HEK293 (cell line): Measurements from ENCODE around the gene RASSF5.
A peak's percentile ranks its signal among the peaks of the same experiment; 100 is the strongest.

Source experiments
- HOXA7 ChIP-seq: sonication (generic); formaldehyde crosslinking; IDR thresholded peaks from 2 replicates; pipeline ENCODE4 v1.8.1; 2022; ENCODE audit warnings: missing genetic modification reagents, borderline replicate concordance
- KLF10 ChIP-seq: fragments of 450-650 bp; IDR thresholded peaks from 2 replicates; pipeline ENCODE4 v1.5.1; 2018; ENCODE audit warnings: missing biosample characterization, mild to moderate bottlenecking, missing genetic modification characterization
- OSR2 ChIP-seq: fragments of 450-650 bp; formaldehyde crosslinking; IDR thresholded peaks from 2 replicates; pipeline ENCODE4 v1.5.1; 2016; ENCODE audit warnings: missing biosample characterization, missing genetic modification characterization
- SCRT2 ChIP-seq: fragments of 450-650 bp; formaldehyde crosslinking; IDR thresholded peaks from 2 replicates; pipeline ENCODE4 v1.5.1; 2016; ENCODE audit warnings: missing biosample characterization, missing genetic modification characterization
- TSHZ1 ChIP-seq: fragments of 450-650 bp; formaldehyde crosslinking; IDR thresholded peaks from 2 replicates; pipeline ENCODE4 v1.5.1; 2016; ENCODE audit warnings: missing biosample characterization, missing genetic modification characterization, borderline replicate concordance
- YY1 ChIP-seq: fragments of 450-650 bp; formaldehyde crosslinking; IDR thresholded peaks from 2 replicates; pipeline ENCODE4 v1.5.1; 2018; ENCODE audit warnings: missing biosample characterization, missing genetic modification characterization
- ZBTB48 ChIP-seq: fragments of 450-650 bp; formaldehyde crosslinking; IDR thresholded peaks from 2 replicates; pipeline ENCODE4 v1.5.1; 2016; ENCODE audit warnings: missing biosample characterization, missing genetic modification characterization
- ZNF174 ChIP-seq: fragments of 450-650 bp; formaldehyde crosslinking; IDR thresholded peaks from 2 replicates; pipeline ENCODE4 v1.5.0; 2017; ENCODE audit warnings: missing biosample characterization, mild to moderate bottlenecking, missing genetic modification characterization
- ZNF214 ChIP-seq: fragments of 450-650 bp; formaldehyde crosslinking; IDR thresholded peaks from 2 replicates; pipeline ENCODE4 v1.5.1; 2017; ENCODE audit warnings: missing biosample characterization, mild to moderate bottlenecking, missing genetic modification characterization, borderline replicate concordance
- ZNF223 ChIP-seq: fragments of 450-650 bp; formaldehyde crosslinking; IDR thresholded peaks from 2 replicates; pipeline ENCODE4 v1.5.1; 2016; ENCODE audit warnings: missing biosample characterization, missing genetic modification characterization
- ZNF23 ChIP-seq: fragments of 450-650 bp; formaldehyde crosslinking; IDR thresholded peaks from 2 replicates; pipeline ENCODE4 v1.5.1; 2016; ENCODE audit warnings: missing biosample characterization, missing genetic modification characterization, borderline replicate concordance
- ZNF292 ChIP-seq: fragments of 450-650 bp; formaldehyde crosslinking; IDR thresholded peaks from 2 replicates; pipeline ENCODE4 v1.5.1; 2016; ENCODE audit warnings: low read depth, missing biosample characterization, missing genetic modification characterization, borderline replicate concordance
- ZNF335 ChIP-seq: fragments of 450-650 bp; formaldehyde crosslinking; conservative IDR thresholded peaks from 2 replicates; pipeline ENCODE4 v1.5.1; 2016; ENCODE audit warnings: missing biosample characterization, missing genetic modification characterization
- ZNF341 ChIP-seq: fragments of 450-650 bp; formaldehyde crosslinking; IDR thresholded peaks from 2 replicates; pipeline ENCODE4; 2016; ENCODE audit warnings: low read depth, missing biosample characterization, missing genetic modification characterization
- ZNF416 ChIP-seq: fragments of 450-650 bp; formaldehyde crosslinking; IDR thresholded peaks from 2 replicates; pipeline ENCODE4 v1.5.1; 2016; ENCODE audit warnings: missing biosample characterization, missing genetic modification characterization
- ZNF513 ChIP-seq: fragments of 450-650 bp; IDR thresholded peaks from 2 replicates; pipeline ENCODE4 v1.5.1; 2018; ENCODE audit warnings: missing biosample characterization, missing genetic modification characterization
- ZNF560 ChIP-seq: fragments of 450-650 bp; formaldehyde crosslinking; IDR thresholded peaks from 2 replicates; pipeline ENCODE4 v1.5.1; 2017; ENCODE audit warnings: missing biosample characterization, missing genetic modification characterization, borderline replicate concordance
- ZNF561 ChIP-seq: fragments of 450-650 bp; IDR thresholded peaks from 2 replicates; pipeline ENCODE4 v1.5.1; 2018; ENCODE audit warnings: missing biosample characterization, missing genetic modification characterization, borderline replicate concordance
- ZNF624 ChIP-seq: fragments of 450-650 bp; formaldehyde crosslinking; IDR thresholded peaks from 2 replicates; pipeline ENCODE4 v1.5.1; 2017; ENCODE audit warnings: missing biosample characterization, missing genetic modification characterization
- ZNF660 ChIP-seq: fragments of 450-650 bp; IDR thresholded peaks from 2 replicates; pipeline ENCODE4 v1.5.1; 2018; ENCODE audit warnings: missing biosample characterization, mild to moderate bottlenecking, missing genetic modification characterization
- ZNF677 ChIP-seq: fragments of 450-650 bp; IDR thresholded peaks from 2 replicates; pipeline ENCODE4 v1.5.0; 2018; ENCODE audit warnings: missing biosample characterization, mild to moderate bottlenecking, missing genetic modification characterization, moderate library complexity
- ZNF747 ChIP-seq: fragments of 450-650 bp; formaldehyde crosslinking; IDR thresholded peaks from 2 replicates; pipeline ENCODE4 v1.5.1; 2016; ENCODE audit warnings: missing biosample characterization, missing genetic modification characterization
- ZSCAN18 ChIP-seq: fragments of 450-650 bp; formaldehyde crosslinking; IDR thresholded peaks from 2 replicates; pipeline ENCODE4 v1.5.1; 2016; ENCODE audit warnings: missing biosample characterization, missing genetic modification characterization
- ZSCAN4 ChIP-seq: fragments of 450-650 bp; formaldehyde crosslinking; IDR thresholded peaks from 2 replicates; pipeline ENCODE4 v1.5.1; 2017; ENCODE audit warnings: missing biosample characterization, missing genetic modification characterization
- TF ChIP-seq, protein P1 (sequence below): fragments of 450-650 bp; formaldehyde crosslinking; IDR thresholded peaks from 2 replicates; pipeline ENCODE4 v1.5.1; 2016; ENCODE audit warnings: missing biosample characterization, missing genetic modification characterization
- TF ChIP-seq, protein P2 (sequence below): fragments of 450-650 bp; formaldehyde crosslinking; IDR thresholded peaks from 2 replicates; pipeline ENCODE4 v1.5.1; 2016; ENCODE audit warnings: missing biosample characterization, missing genetic modification characterization

Gene RASSF5

GRCh38 chr1:206634365-206635079 lies 127.2 kb downstream of the RASSF5 start (continued):
- TF ChIP-seq KLF10 (tag by site-specific recombination) (0 out of 2 replicates have a peak, but pooled peaks have one; percentile 32), ZNF341 (no peak), ZNF23 (tag by site-specific recombination) (no peak), YY1 (tag by site-specific recombination) (no peak), ZNF292 (tag by site-specific recombination) (no peak), ZNF335 (peak; percentile 68), ZSCAN18 (no peak), ZNF660 (tag by site-specific recombination) (peak; percentile 42; the same call in 1 of the 2 replicates), ZNF174 (tag by site-specific recombination) (no peak), SCRT2 (tag by site-specific recombination) (no peak), ZNF561 (tag by site-specific recombination) (0 out of 2 replicates have a peak, but pooled peaks have one; percentile 19), ZNF624 (tag by site-specific recombination) (no peak), ZNF214 (tag by site-specific recombination) (no peak), ZNF747 (tag by site-specific recombination) (no peak), ZNF560 (no peak), TSHZ1 (tag by site-specific recombination) (no peak), ZNF677 (tag by site-specific recombination) (no peak), ZNF513 (no peak), ZNF416 (tag by site-specific recombination) (no peak), HOXA7 (CRISPR knock-in tag) (no peak), ZBTB48 (tag by site-specific recombination) (no peak), ZSCAN4 (tag by site-specific recombination) (no peak), OSR2 (tag by site-specific recombination) (no peak), ZNF223 (tag by site-specific recombination) (no peak)
- TF ChIP-seq, protein P1, sequence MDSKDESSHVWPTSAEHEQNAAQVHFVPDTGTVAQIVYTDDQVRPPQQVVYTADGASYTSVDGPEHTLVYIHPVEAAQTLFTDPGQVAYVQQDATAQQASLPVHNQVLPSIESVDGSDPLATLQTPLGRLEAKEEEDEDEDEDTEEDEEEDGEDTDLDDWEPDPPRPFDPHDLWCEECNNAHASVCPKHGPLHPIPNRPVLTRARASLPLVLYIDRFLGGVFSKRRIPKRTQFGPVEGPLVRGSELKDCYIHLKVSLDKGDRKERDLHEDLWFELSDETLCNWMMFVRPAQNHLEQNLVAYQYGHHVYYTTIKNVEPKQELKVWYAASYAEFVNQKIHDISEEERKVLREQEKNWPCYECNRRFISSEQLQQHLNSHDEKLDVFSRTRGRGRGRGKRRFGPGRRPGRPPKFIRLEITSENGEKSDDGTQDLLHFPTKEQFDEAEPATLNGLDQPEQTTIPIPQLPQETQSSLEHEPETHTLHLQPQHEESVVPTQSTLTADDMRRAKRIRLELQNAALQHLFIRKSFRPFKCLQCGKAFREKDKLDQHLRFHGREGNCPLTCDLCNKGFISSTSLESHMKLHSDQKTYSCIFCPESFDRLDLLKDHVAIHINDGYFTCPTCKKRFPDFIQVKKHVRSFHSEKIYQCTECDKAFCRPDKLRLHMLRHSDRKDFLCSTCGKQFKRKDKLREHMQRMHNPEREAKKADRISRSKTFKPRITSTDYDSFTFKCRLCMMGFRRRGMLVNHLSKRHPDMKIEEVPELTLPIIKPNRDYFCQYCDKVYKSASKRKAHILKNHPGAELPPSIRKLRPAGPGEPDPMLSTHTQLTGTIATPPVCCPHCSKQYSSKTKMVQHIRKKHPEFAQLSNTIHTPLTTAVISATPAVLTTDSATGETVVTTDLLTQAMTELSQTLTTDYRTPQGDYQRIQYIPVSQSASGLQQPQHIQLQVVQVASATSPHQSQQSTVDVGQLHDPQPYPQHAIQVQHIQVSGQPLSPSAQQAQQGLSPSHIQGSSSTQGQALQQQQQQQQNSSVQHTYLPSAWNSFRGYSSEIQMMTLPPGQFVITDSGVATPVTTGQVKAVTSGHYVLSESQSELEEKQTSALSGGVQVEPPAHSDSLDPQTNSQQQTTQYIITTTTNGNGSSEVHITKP (tag by site-specific recombination), result peak; percentile 70
- TF ChIP-seq, protein P2, sequence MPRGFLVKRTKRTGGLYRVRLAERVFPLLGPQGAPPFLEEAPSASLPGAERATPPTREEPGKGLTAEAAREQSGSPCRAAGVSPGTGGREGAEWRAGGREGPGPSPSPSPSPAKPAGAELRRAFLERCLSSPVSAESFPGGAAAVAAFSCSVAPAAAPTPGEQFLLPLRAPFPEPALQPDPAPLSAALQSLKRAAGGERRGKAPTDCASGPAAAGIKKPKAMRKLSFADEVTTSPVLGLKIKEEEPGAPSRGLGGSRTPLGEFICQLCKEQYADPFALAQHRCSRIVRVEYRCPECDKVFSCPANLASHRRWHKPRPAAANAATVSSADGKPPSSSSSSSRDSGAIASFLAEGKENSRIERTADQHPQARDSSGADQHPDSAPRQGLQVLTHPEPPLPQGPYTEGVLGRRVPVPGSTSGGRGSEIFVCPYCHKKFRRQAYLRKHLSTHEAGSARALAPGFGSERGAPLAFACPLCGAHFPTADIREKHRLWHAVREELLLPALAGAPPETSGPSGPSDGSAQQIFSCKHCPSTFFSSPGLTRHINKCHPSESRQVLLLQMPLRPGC (tag by site-specific recombination), result no peak
